IPS-18a (cell line): ENCODE results near the gene NCAPG2.
"Not testable (repeated sequence)": the region's sequence is repeated elsewhere in the genome, so short reads cannot be mapped to it uniquely, and the experiment has no call there.

Experiments used
- H3K27ac ChIP-seq: one replicate; pipeline ENCODE4 v1.5.1; 2013; ENCODE audit warnings: low read length
- H3K27me3 ChIP-seq: one replicate; pipeline ENCODE4 v1.6.1; 2013; ENCODE audit warnings: mild to moderate bottlenecking, low read length; ENCODE audit not compliant: control insufficient read depth, insufficient read depth
- H3K36me3 ChIP-seq: one replicate; pipeline ENCODE4 v1.6.1; 2013; ENCODE audit warnings: low read depth, low read length; ENCODE audit not compliant: control insufficient read depth
- H3K4me1 ChIP-seq: one replicate; pipeline ENCODE4 v1.6.1; 2013; ENCODE audit warnings: low read depth, low read length; ENCODE audit not compliant: control insufficient read depth
- H3K4me3 ChIP-seq: one replicate; pipeline ENCODE4 v1.5.1; 2013; ENCODE audit warnings: low read length
- H3K9ac ChIP-seq: one replicate; pipeline ENCODE4 v1.6.1; 2013; ENCODE audit warnings: mild to moderate bottlenecking, low read length, moderate library complexity
- H3K9me3 ChIP-seq: one replicate; pipeline ENCODE4 v1.6.1; 2013; ENCODE audit warnings: low read depth, low read length; ENCODE audit not compliant: control insufficient read depth

NCAPG2 gene

DNA sequence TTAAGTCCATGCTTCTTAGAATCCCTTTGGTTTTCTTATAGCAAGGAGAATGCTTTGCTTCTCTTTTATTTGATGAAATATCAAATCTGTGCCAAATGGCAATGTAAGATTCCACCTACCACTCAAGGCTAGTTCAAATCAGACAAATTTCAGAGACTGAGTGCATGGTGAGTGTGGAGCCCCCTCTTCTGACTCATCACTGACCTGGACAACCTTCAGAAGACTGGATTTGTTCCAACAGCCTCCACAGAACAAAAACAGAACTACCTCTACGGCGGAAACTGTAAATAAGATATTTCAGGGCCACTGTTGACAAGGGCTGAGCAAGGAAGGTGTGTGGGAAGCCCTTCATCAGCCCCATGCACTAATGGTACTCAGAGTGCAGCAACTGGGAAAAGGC is 21.1 kb downstream of the NCAPG2 start:
- Histone ChIP-seq H3K27ac (no peak overlapping the region), H3K36me3 (peaks cover 97% of the 10 kb centered on the region), H3K9ac (no peak overlapping the region), H3K9me3 (no peaks in the 10 kb centered on the region), H3K27me3 (no peaks in the 10 kb centered on the region), H3K4me3 (no peak overlapping the region), H3K4me1 (no peaks in the 10 kb centered on the region)

GRCh38 chr7:158682456-158682855 is 22.1 kb downstream of the NCAPG2 start:
- H3K9me3 ChIP-seq = no peaks in the 10 kb centered on the region
- H3K4me1 ChIP-seq = no peaks in the 10 kb centered on the region
- no peaks in the 10 kb centered on the region for H3K27me3 ChIP-seq
- no peak overlapping the region for H3K9ac ChIP-seq
- H3K36me3 ChIP-seq = peaks cover 96% of the 10 kb centered on the region
- no peak overlapping the region for H3K27ac ChIP-seq
- H3K4me3 ChIP-seq = no peak overlapping the region

GRCh38 chr7:158680754-158681153 is 23.9 kb downstream of the NCAPG2 start:
- H3K9me3 ChIP-seq = no peaks in the 10 kb centered on the region
- no peaks in the 10 kb centered on the region for H3K4me1 ChIP-seq
- H3K9ac ChIP-seq = no peak overlapping the region
- H3K27me3 ChIP-seq = no peaks in the 10 kb centered on the region
- no peak overlapping the region for H3K27ac ChIP-seq
- peaks cover 94% of the 10 kb centered on the region for H3K36me3 ChIP-seq
- no peak overlapping the region for H3K4me3 ChIP-seq

DNA sequence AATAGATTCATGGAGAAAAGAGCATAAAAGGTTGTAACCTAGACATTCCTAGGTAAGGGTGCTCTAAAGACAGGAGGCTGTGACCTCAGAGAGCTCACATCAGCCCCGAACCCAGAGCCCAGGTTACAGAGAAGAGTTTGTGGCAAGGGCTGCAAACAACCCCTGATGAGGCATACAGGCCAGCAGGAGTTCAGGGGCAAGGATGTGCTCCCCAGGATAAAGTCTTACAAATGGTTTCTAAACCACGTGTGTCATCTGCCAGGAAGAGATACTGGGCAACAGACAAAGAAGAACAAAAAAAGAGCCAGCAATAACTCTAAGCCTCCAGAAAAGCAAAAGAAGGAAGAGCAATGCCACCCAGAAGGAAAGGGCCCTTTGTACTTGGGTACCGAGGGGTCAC is 27.7 kb downstream of the NCAPG2 start:
- Histone ChIP-seq H3K4me3 (no peak overlapping the region), H3K4me1 (no peaks in the 10 kb centered on the region), H3K36me3 (peaks cover 90% of the 10 kb centered on the region), H3K27ac (no peak overlapping the region), H3K9me3 (no peaks in the 10 kb centered on the region), H3K9ac (no peak overlapping the region), H3K27me3 (no peaks in the 10 kb centered on the region)

- no peaks in the 10 kb centered on the region for H3K4me1 ChIP-seq
- peaks cover 90% of the 10 kb centered on the region for H3K36me3 ChIP-seq
- H3K9me3 ChIP-seq = no peaks in the 10 kb centered on the region
- H3K4me3 ChIP-seq = no peak overlapping the region
- H3K27ac ChIP-seq = no peak overlapping the region
- no peak overlapping the region for H3K9ac ChIP-seq
- H3K27me3 ChIP-seq = no peaks in the 10 kb centered on the region
These were observed 28.3 kb downstream of the NCAPG2 start for GRCh38 chr7:158676171-158676840.

- Histone ChIP-seq H3K27ac (no peak overlapping the region), H3K27me3 (no peaks in the 10 kb centered on the region), H3K9me3 (no peaks in the 10 kb centered on the region), H3K9ac (no peak overlapping the region), H3K4me1 (no peaks in the 10 kb centered on the region), H3K36me3 (peaks cover 78% of the 10 kb centered on the region), H3K4me3 (no peak overlapping the region)
These were observed 31.6 kb downstream of the NCAPG2 start for GRCh38 chr7:158672975-158673374.

DNA sequence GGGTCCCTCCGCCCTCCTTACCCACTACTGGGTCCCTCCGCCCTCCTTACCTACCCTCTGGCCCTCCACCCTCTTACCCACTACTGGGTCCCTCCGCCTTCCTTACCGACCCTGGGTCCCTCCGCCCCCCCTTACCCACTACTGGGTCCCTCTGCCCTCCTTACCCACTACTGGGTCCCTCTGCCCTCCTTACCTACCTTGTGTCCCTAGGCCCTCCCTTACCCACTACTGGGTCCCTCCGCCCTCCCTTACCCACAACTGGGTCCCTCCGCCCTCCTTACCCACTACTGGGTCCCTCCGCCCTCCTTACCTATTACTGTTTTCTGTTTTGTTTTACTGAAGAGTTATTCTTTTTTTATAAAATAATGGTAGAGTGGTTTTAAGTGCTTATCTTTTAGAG is 36.5 kb downstream of the NCAPG2 start:
- not testable (repeated sequence) for H3K9ac ChIP-seq, H3K9me3 ChIP-seq, H3K4me1 ChIP-seq, H3K4me3 ChIP-seq, H3K27ac ChIP-seq, H3K27me3 ChIP-seq
- peaks cover 68% of the 10 kb centered on the region for H3K36me3 ChIP-seq

- H3K4me1 ChIP-seq, H3K9me3 ChIP-seq, H3K27ac ChIP-seq, H3K27me3 ChIP-seq, H3K4me3 ChIP-seq, H3K9ac ChIP-seq: not testable (repeated sequence)
- peaks cover 71% of the 10 kb centered on the region for H3K36me3 ChIP-seq
These were observed 37.5 kb downstream of the NCAPG2 start for GRCh38 chr7:158666966-158667678.

GRCh38 chr7:158666401-158666800 is 38.2 kb downstream of the NCAPG2 start:
- no peak overlapping the region for H3K4me3 ChIP-seq
- H3K36me3 ChIP-seq = peaks cover 73% of the 10 kb centered on the region
- no peaks in the 10 kb centered on the region for H3K4me1 ChIP-seq
- no peaks in the 10 kb centered on the region for H3K9me3 ChIP-seq
- H3K27me3 ChIP-seq = no peaks in the 10 kb centered on the region
- H3K27ac ChIP-seq = no peak overlapping the region
- no peak overlapping the region for H3K9ac ChIP-seq

DNA sequence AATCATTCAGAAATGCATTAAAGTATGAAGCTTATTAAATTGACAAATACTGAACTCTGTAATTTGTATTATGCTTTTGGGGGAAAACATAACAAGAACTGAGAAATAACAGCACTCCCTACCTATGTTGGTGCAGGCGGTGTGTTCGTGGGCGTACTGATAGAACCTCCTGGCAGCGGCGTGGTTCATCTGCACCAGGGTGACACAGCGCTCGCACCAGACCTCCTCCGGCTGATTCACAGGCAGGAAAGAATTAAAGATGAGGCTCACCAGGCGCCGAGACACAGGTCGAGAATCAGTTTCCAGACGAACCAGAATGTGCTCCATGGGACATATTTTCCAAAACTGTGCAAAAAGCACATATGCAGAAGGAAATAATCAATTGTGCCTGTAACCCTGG is 40.2 kb downstream of the NCAPG2 start:
- no peak overlapping the region for H3K9ac ChIP-seq
- no peak overlapping the region for H3K27ac ChIP-seq
- H3K27me3 ChIP-seq = no peaks in the 10 kb centered on the region
- H3K9me3 ChIP-seq = no peaks in the 10 kb centered on the region
- H3K4me3 ChIP-seq = no peak overlapping the region
- no peaks in the 10 kb centered on the region for H3K4me1 ChIP-seq
- H3K36me3 ChIP-seq = peaks cover 68% of the 10 kb centered on the region

GRCh38 chr7:158663428-158663741 is 41.2 kb downstream of the NCAPG2 start:
- no peak overlapping the region for H3K9ac ChIP-seq
- H3K27ac ChIP-seq = no peak overlapping the region
- no peak overlapping the region for H3K4me3 ChIP-seq
- H3K4me1 ChIP-seq = no peaks in the 10 kb centered on the region
- H3K9me3 ChIP-seq = no peaks in the 10 kb centered on the region
- no peaks in the 10 kb centered on the region for H3K27me3 ChIP-seq
- peaks cover 66% of the 10 kb centered on the region for H3K36me3 ChIP-seq
